Panc1 (cell line): ENCODE measurements around the gene PZP. TPM values are rescaled to one million over a fixed set of nuclear protein-coding genes. Genes with fewer than 3 reads are reported as not detected.

Source experiments
- ATAC-seq: fragments of 200-7000 bp; cut with Tn5 transposase; 2 replicates; pipeline ENCODE4 v1.9.1; 2020; ENCODE audit warnings: mild to moderate bottlenecking, moderate library complexity
- Bru-seq: library from RNA; stranded (reverse); fragments of 400-500 nt; gene quantifications from one replicate; lab custom pipeline; 2021; lab: Mats Ljungman, UMichigan
- BruChase-seq, 2 experiments: library from RNA; stranded (reverse); fragments of 400-500 nt; gene quantifications; one replicate each; lab custom pipeline; 2021; lab: Mats Ljungman, UMichigan
- BruUV-seq: library from RNA; stranded (reverse); fragments of 400-500 nt; replicated peaks from 2 replicates; lab custom pipeline; 2021; lab: Mats Ljungman, UMichigan
- CTCF ChIA-PET: fragments of 300-600 bp; sonication (Branson Sonifier 250); formaldehyde crosslinking; loops from one replicate; lab custom pipeline; 2022; ENCODE audit warnings: antibody characterized with exemption; lab: Charles Lee
- POLR2A ChIA-PET: fragments of 300-600 bp; sonication (Branson Sonifier 250); formaldehyde crosslinking; loops from one replicate; lab custom pipeline; 2022; ENCODE audit warnings: antibody characterized with exemption; lab: Charles Lee
- DNase-seq: peaks from one replicate; pipeline ENCODE4 v3.0.0-alpha.2; 2010; ENCODE audit warnings: low read depth, low spot score
- H3K27ac ChIP-seq: 2 replicates; pipeline ENCODE4 v1.5.1; 2011; ENCODE audit warnings: mild to moderate bottlenecking, low read length, inconsistent platforms
- H3K27me3 ChIP-seq: fragments of 200-500 bp; sonication (Bioruptor generic); 2 replicates; pipeline ENCODE4 v1.6.0; 2014; ENCODE audit warnings: low read length, inconsistent platforms; ENCODE audit not compliant: control insufficient read depth, insufficient read depth
- H3K36me3 ChIP-seq: fragments of 200-500 bp; sonication (Bioruptor generic); 2 replicates; pipeline ENCODE4 v1.5.1; 2014; ENCODE audit warnings: inconsistent platforms, mild to moderate bottlenecking, low read length, moderate library complexity; ENCODE audit not compliant: control insufficient read depth, insufficient read depth
- H3K4me1 ChIP-seq: 2 replicates; pipeline ENCODE4 v1.5.1; 2011; ENCODE audit warnings: inconsistent platforms, mild to moderate bottlenecking, low read length, moderate library complexity; ENCODE audit not compliant: control insufficient read depth, insufficient read depth
- H3K4me3 ChIP-seq, 2 experiments: 2 replicates each; pipeline ENCODE4 v1.5.1; 2011 to 2012; ENCODE audit warnings: low read depth in 2 of 2, low read length in 2 of 2, mild to moderate bottlenecking in 2 of 2, inconsistent platforms in 1 of 2, moderate library complexity in 1 of 2
- H3K9me3 ChIP-seq: fragments of 200-500 bp; sonication (Bioruptor generic); 2 replicates; pipeline ENCODE4 v1.5.1; 2014; ENCODE audit warnings: low read depth, mild to moderate bottlenecking, inconsistent platforms, low read length, moderate library complexity; ENCODE audit not compliant: control insufficient read depth, insufficient read depth
- CTCF ChIP-seq: fragments of 450-650 bp; IDR thresholded peaks from 2 replicates; pipeline ENCODE4 v1.5.1; 2017; ENCODE audit warnings: mild to moderate bottlenecking
- POLR2AphosphoS5 ChIP-seq: IDR thresholded peaks from 2 replicates; pipeline ENCODE4 v1.6.1; 2012; ENCODE audit warnings: mild to moderate bottlenecking, low read depth, low read length, moderate library complexity
- REST ChIP-seq, 2 experiments: IDR thresholded peaks; 2 replicates each; pipeline ENCODE4 v1.6.1; 2011 to 2012; ENCODE audit warnings: low read depth in 2 of 2, control low read depth in 1 of 2, low read length in 1 of 2, mild to moderate bottlenecking in 1 of 2, moderate library complexity in 1 of 2; ENCODE audit not compliant: insufficient read depth in 1 of 2
- SIN3A ChIP-seq: IDR thresholded peaks from 2 replicates; pipeline ENCODE4 v1.6.1; 2012; ENCODE audit warnings: low read depth, mild to moderate bottlenecking, low read length, moderate library complexity, borderline replicate concordance; ENCODE audit not compliant: insufficient read depth
- in situ Hi-C: cut with HindIII; loops from 2 replicates; pipeline ENCODE4 v1.10.0; 2016; ENCODE audit warnings: low sequenced_read_pairs, low pct_unique_long_range_greater_than_20kb
- intact Hi-C: fragments of 100-400 bp; cut with micrococcal nuclease; formaldehyde crosslinking; loops from one replicate; pipeline ENCODE4 v1.10.0; 2022; ENCODE audit not compliant: unreplicated experiment
- long read RNA-seq: library from polyadenylated mRNA; unstranded; transcript quantifications from one replicate; pipeline ENCODE4 v2.0.0, GENCODE V29; 2021; ENCODE audit not compliant: unreplicated experiment
- polyA plus RNA-seq: library from polyadenylated mRNA; unstranded; fragments of >200 nt; gene quantifications from one replicate; pipeline ENCODE4 v1.2.1, GENCODE V29; 2012; ENCODE audit warnings: missing spikeins; ENCODE audit not compliant: insufficient read length
- total RNA-seq: library from RNA; stranded (reverse); gene quantifications from one replicate; pipeline ENCODE4 v1.2.1, GENCODE V29; 2021; ENCODE audit not compliant: unreplicated experiment

PZP gene
- total RNA-seq (not detected), Bru-seq, nascent RNA (not detected), BruChase-seq, experiment 1, labeled RNA remaining after a 2-hour chase (not detected), BruChase-seq, experiment 2, labeled RNA remaining after a 6-hour chase (not detected)
- not detected for polyA plus RNA-seq
- long read RNA-seq = 0 reads

GRCh38 chr12:9208229-9208628 is at the start of gene PZP:
PZP (minus strand) TSS chr12:9208395; CDS start chr12:9208341, 54 bp downstream.
- no peak for DNase-seq
- ChIA-PET POLR2A (no interaction called here), CTCF (no interaction called here)
- no peaks in the 10 kb centered on the region for H3K27me3 ChIP-seq
- no peak for TF ChIP-seq REST (IDR thresholded peaks at IDR 0.05; ENCODE audit: insufficient read depth in 1 of 2, low read depth in 2 of 2, low read length in 1 of 2)
- no peaks in the 10 kb centered on the region for H3K4me1 ChIP-seq
- ATAC-seq = no peak
- no peaks in the 10 kb centered on the region for H3K9me3 ChIP-seq
- no peak within 1 kb of the TSS for H3K27ac ChIP-seq
- in situ Hi-C loops (no loop called here), intact Hi-C loops (no loop called here)
- no peak within 1 kb of the TSS for H3K4me3 ChIP-seq
- no TSS peak for BruUV-seq
- no peaks in the 10 kb centered on the region for H3K36me3 ChIP-seq

- TF ChIP-seq REST (IDR thresholded peaks at IDR 0.05; ENCODE audit: insufficient read depth in 1 of 2, low read depth in 2 of 2, low read length in 1 of 2) (no peak), SIN3A (no peak), POLR2AphosphoS5 (no peak), CTCF (no peak)
- ATAC-seq (no peak), DNase-seq (no peak)
- no peaks in the 10 kb centered on the region for H3K36me3 ChIP-seq
- POLR2A ChIA-PET = no interaction called here
- peaks cover 3% of the 10 kb centered on the region; the same call in 1 of the 2 replicates for H3K27me3 ChIP-seq
- H3K9me3 ChIP-seq = no peaks in the 10 kb centered on the region
- CTCF ChIA-PET = no interaction called here
- H3K4me3 ChIP-seq = no peak overlapping the region
- no TSS peak for BruUV-seq
- in situ Hi-C loops = no loop called here
- no peak overlapping the region for H3K27ac ChIP-seq
- no peaks in the 10 kb centered on the region for H3K4me1 ChIP-seq
- intact Hi-C loops = no loop called here
These were observed 48.7 kb upstream of the PZP start for GRCh38 chr12:9256758-9257405.
